ENCODE data around the gene URM1. TPM values are rescaled to one million over a fixed set of nuclear protein-coding genes. Genes with fewer than 3 reads are reported as not detected.
A peak's percentile ranks its signal among the peaks of the same experiment; 100 is the strongest.
"Not testable (repeated sequence)": the region's sequence is repeated elsewhere in the genome, so short reads cannot be mapped to it uniquely, and the experiment has no call there.

Gene URM1
- total RNA-seq, 4 donors from 2014 or later: 22.7 to 31.5 (median 25.5) TPM

DNA sequence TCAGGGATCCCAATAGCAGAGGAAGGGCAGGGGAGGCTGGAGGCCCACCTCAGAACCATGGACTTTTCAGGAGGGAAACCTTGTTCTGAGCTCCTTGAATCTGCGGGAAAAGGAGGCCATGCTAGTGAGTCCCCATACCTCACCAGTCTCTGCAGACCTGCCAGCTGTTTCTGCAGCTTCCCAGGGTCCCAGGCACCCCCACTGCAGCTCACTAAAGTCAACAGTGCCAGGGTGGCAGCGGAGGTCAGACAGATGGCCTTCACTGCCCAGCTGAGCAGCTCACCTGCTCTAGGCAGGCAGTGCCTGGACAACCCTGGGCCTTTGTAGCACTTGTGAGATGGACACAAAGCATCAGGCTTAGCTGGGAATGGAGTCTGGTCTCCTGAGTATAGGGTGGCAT lies 35.3 kb upstream of the URM1 start:
- no peaks in the 10 kb centered on the region for H3K27me3 ChIP-seq
- TF ChIP-seq, protein P1, sequence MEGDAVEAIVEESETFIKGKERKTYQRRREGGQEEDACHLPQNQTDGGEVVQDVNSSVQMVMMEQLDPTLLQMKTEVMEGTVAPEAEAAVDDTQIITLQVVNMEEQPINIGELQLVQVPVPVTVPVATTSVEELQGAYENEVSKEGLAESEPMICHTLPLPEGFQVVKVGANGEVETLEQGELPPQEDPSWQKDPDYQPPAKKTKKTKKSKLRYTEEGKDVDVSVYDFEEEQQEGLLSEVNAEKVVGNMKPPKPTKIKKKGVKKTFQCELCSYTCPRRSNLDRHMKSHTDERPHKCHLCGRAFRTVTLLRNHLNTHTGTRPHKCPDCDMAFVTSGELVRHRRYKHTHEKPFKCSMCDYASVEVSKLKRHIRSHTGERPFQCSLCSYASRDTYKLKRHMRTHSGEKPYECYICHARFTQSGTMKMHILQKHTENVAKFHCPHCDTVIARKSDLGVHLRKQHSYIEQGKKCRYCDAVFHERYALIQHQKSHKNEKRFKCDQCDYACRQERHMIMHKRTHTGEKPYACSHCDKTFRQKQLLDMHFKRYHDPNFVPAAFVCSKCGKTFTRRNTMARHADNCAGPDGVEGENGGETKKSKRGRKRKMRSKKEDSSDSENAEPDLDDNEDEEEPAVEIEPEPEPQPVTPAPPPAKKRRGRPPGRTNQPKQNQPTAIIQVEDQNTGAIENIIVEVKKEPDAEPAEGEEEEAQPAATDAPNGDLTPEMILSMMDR (IDR thresholded peaks at IDR 0.05): no peak
- TF ChIP-seq POLR2A (IDR thresholded peaks at IDR 0.05): no peak
- intact Hi-C loops (cut with DNase I): no loop called here
- H3K27ac ChIP-seq: no peak overlapping the region
- no CpG with 5 or more reads among the region's 2 CpGs for WGBS, 2 donors
- no peak for DNase-seq
- H3K36me3 ChIP-seq: peaks cover 7 to 41% (median 8%) of the 10 kb centered on the region in 3 donors
- no peak overlapping the region for H3K4me3 ChIP-seq
- no peaks in the 10 kb centered on the region for H3K9me3 ChIP-seq
- peaks cover 0 to 10% (median 6%) of the 10 kb centered on the region in 3 donors for H3K4me1 ChIP-seq

DNA sequence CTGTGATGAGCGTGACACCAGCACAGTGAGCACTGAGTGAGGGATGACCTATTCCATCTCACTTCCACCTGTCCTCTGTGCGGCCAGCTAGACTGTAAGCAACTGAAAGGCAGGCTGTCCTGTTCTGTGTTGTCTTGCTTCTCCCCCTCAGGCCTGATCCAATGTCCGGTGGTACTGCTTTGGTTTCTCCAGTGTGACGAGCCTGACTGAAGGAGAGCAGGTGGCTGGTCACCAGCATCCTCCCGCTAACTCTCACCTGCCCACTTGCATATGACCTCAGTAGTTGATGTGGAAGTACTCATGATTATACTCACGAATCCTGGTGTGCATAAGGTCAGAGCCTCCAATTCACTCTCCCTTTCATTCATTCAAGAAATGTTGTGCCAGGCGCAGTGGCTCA lies 33.2 kb upstream of the URM1 start:
- Histone ChIP-seq H3K9me3 (no peaks in the 10 kb centered on the region), H3K27me3 (no peaks in the 10 kb centered on the region), H3K36me3 (peaks cover under 1 to 32% (median 9%) of the 10 kb centered on the region in 3 donors), H3K4me1 (peaks cover 0 to 23% (median 11%) of the 10 kb centered on the region in 3 donors), H3K27ac (no peak overlapping the region), H3K4me3 (no peak overlapping the region)
- intact Hi-C loops (cut with DNase I): no loop called here
- no peak for DNase-seq
- WGBS, 2 donors: 92 to 93% methylated on average over 6 to 7 of the region's 7 CpGs
- no peak for TF ChIP-seq POLR2A (IDR thresholded peaks at IDR 0.05)
- TF ChIP-seq, protein P1 (IDR thresholded peaks at IDR 0.05): no peak

DNA sequence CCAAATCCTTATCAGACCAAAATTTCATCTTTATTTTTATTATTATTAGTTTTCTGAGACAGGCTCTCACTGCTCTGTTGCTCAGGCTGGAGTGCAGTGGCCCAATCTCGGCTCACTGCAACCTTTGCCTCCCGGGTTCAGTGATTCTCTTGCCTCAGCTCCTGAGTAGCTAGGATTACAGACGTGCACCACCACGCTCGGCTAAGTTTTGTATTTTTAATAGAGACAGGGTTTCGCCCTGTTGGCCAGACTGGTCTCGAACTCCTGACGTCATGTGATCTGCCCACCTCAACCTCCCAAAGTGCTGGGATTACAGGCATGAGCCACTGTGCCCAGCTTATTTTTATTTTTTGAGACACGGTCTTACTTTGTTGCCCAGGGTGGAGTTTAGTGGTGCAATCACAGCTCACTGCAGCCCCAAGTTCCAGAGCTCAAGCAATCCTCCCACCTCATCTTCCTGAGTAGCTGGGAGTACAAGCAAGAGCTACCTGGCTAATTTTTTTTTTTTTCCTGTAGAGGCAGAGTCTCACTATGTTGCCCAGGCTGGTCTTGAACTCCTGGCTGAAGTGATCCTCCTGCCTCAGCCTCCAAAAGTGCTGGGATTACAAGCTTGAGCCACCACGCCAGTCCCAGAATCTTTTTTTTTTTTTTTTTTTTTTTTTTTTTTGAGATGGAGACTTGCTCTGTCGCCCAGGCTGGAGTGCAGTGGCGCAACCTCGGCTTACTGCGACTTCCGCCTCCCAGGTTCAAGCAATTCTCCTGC lies 32.1 kb upstream of the URM1 start:
- DNase-seq; H3K4me3 ChIP-seq; H3K27me3 ChIP-seq; H3K9me3 ChIP-seq; intact Hi-C loops (cut with DNase I): not testable (repeated sequence)
- WGBS, 2 donors: 78 to 91% methylated on average over 15 of the region's 15 CpGs
- Histone ChIP-seq H3K27ac (peak overlapping the region in 3 of 4 donors; percentile 92 to 94 (median 94)), H3K4me1 (peaks cover 0 to 23% (median 11%) of the 10 kb centered on the region in 3 donors), H3K36me3 (peaks cover 10 to 32% (median 13%) of the 10 kb centered on the region in 3 donors)

DNA sequence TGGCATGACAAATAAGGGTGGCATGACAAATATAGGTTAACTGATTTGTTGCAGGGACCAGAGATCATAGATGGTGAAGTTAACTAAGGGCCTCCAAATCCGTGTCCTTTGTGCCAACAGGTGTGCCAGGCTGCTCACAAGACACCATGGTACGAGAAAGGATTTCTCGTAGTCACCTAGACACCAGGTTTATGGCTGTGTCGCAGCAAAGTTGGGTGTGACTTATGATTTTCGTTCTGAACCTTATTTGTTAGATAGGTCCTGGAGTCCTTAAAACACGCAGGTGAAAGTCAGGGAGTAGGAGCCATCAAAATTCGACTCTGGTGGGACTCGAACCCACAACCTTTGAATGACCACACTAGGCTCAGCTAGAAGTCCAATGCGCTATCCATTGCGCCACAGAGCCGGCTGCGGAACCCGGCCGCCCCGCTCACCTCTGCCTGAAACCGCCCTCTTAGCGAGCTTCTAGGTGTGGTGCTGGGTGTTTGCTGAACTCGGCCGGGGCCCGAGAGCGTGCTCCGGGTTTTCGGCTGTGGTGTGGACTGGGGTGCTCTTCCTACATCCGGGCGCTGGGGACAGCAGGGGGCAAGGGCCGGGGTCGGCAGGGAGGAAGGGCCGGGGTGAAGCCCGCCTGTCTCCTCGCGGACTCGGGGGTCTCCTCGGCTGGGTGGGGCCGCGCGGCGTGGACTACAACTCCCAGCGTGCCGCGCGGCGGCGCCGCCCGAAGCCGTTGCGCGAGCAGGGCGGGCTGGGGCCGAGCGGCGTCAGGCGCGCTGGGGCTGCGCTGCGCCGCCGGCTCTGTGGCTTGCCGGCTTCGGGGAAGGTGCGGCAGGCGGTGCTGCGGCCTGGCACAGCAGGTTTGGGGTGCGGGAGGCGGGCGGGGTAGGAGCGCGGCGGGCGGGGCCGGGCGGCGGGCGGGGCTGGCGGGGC lies 31.1 kb upstream of the URM1 start, which contains the start of gene SLC27A4:
Gene SLC27A4 (plus strand): TSS at position 767 of the 930 bp plus-strand sequence. CDS start 2,606 bp downstream, outside the sequence.
- intact Hi-C loops (cut with DNase I): loop anchor here (5.0 kb wide), 1 partner anchor 48 kb away; no protein-coding TSS in a partner anchor
- DNase-seq: no peak
- TF ChIP-seq POLR2A (IDR thresholded peaks at IDR 0.05): peak in 1 of 4 donors; percentile 44
- TF ChIP-seq, protein P1 (IDR thresholded peaks at IDR 0.05): peak in 2 of 6 experiments; percentile 9 to 17
- Histone ChIP-seq H3K4me3 (peak within 1 kb of the TSS; percentile 74 to 83 (median 78)), H3K9me3 (no peaks in the 10 kb centered on the region), H3K27me3 (no peaks in the 10 kb centered on the region), H3K4me1 (peaks cover 0 to 23% (median 11%) of the 10 kb centered on the region in 3 donors), H3K27ac (peak within 1 kb of the TSS; percentile 91 to 94 (median 93)), H3K36me3 (peaks cover 16 to 32% (median 18%) of the 10 kb centered on the region in 3 donors)
- WGBS, 2 donors: 15 to 18% methylated on average over 11 to 17 of the region's 75 CpGs

DNA sequence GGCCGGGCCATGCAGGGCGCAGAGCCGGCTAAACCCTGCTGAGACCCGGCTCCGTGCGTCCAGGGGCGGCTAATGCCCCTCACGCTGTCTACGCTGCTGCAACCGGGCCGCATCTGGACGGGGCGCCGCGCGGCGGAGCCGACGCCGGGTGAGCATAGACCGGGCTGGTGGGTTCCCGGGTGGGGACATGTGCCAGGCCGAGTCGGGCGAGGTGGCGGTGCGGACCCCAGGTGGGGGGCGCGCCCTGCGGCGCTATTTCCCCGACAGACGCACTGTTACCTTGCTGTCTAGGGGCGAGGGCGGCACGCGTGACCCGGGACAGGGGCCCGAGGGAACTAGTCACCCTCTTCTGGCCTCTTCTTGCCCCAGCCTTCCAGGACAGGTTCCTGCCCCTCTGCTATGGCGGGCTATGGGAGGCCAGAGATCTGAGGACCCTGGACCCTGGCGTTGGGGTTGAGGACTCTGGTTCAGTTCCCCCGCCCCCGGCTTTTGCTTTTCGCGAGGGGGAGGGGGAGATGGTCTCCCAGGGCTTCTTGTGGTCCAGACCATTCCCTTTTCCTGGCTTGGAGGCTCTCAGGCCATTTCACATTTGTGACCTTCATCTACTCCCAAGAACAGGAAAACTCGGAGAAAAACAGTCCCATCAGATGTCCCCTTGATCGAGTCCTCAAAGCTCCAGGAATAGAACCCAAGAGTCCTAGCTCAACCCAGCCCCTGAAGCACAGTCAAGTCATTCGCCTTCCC lies 30.3 kb upstream of the URM1 start:
- Histone ChIP-seq H3K27me3 (no peaks in the 10 kb centered on the region), H3K27ac (peak overlapping the region; percentile 91 to 94 (median 93)), H3K9me3 (no peaks in the 10 kb centered on the region), H3K4me3 (peak overlapping the region; percentile 74 to 83 (median 78)), H3K36me3 (peaks cover 24 to 41% (median 25%) of the 10 kb centered on the region in 3 donors), H3K4me1 (peaks cover 0 to 23% (median 11%) of the 10 kb centered on the region in 3 donors)
- WGBS, 2 donors: 0 to 6% methylated on average over 3 to 4 of the region's 48 CpGs
- TF ChIP-seq, protein P1 (IDR thresholded peaks at IDR 0.05): no peak
- TF ChIP-seq POLR2A (IDR thresholded peaks at IDR 0.05): peak in 1 of 4 donors; percentile 2
- DNase-seq: no peak
- intact Hi-C loops (cut with DNase I): loop anchor here (5.0 kb wide), 1 partner anchor 49 kb away; no protein-coding TSS in a partner anchor

All from esophagus squamous epithelium (tissue), 5 donors.